ENCODE data around the gene BEND5. TPM values are rescaled to one million over a fixed set of nuclear protein-coding genes. Genes with fewer than 3 reads are reported as not detected.

Gene BEND5
- total and polyA plus RNA-seq, 10 of the 15 experiments (the other 5 are each of a cell fraction or from before 2014, with no cell fraction given): 0.26 TPM; not detected in 9

DNA sequence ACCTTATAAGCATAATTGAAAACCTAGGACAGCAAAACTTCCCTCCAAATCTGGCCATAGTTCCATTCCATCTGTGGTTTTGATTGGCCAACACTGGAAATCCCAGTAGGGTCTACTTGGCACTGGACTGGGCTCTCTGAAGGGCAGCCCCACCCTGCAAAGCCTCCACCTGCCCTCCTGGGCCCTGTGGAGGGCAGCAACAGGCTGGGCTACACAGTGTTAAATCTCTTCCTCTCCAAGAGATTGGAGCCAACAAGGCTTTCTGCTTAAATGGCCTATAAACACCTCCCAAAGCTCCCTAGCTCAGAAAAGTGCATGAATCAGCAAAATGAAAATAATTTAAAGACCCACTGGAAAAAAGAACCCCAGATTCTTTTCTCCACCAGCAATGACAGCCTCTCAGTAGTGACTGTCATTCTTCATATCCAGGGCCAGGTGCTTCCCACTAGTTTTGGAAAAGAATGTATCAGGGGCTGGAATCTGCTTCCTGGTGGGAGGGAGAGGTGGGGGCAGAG, 58.5 kb downstream of the BEND5 start:
- no TSS peak for BruUV-seq (replicated peaks)
- in situ Hi-C loops (cut with MboI) (no loop called here), intact Hi-C loops (cut with micrococcal nuclease; ENCODE audit: unreplicated experiment) (no loop called here)
- H3K9me3 ChIP-seq (replicated peaks; ENCODE audit: control insufficient read depth, insufficient read depth, low read length): no peaks in the 10 kb centered on the region
- ATAC-seq: no peak
- FAIRE-seq: no peak
- SMC1A ChIA-PET (ENCODE audit: uncharacterized antibody, unreplicated experiment): no interaction called here
- no peak overlapping the region for H3K4me3 ChIP-seq
- CTCF ChIA-PET: interaction anchor here (1.7 kb wide), 1 partner anchor 22 kb away, joined by 4 read pairs; no protein-coding TSS in a partner anchor
- no peaks in the 10 kb centered on the region; the same call in 1 of the 2 replicates for H4K20me1 ChIP-seq (ENCODE audit: control insufficient read depth, insufficient read depth)
- TF ChIP-seq NFXL1 (IDR thresholded peaks at IDR 0.05; ENCODE audit: borderline replicate concordance) (no peak), RAD21 (IDR thresholded peaks at IDR 0.05; ENCODE audit: insufficient read depth, low read depth, low read length) (0 out of 2 replicates have a peak, but pooled peaks have one; percentile 27)
- H3K27ac ChIP-seq (ENCODE audit: control insufficient read depth, insufficient read depth): no peak overlapping the region
- H3K9ac ChIP-seq (ENCODE audit: control insufficient read depth, insufficient read depth, low read length): no peak overlapping the region
- no peaks in the 10 kb centered on the region for H3K4me1 ChIP-seq (ENCODE audit: control insufficient read depth, insufficient read depth, low read length)
- no peaks in the 10 kb centered on the region for H3K79me2 ChIP-seq (ENCODE audit: control insufficient read depth, insufficient read depth, low read length)
- no peak overlapping the region for H2AFZ ChIP-seq (ENCODE audit: control insufficient read depth, low read depth, low read length)
- RAD21 ChIA-PET (ENCODE audit: unreplicated experiment): no interaction called here
- POLR2A ChIA-PET: no interaction called here
- no peaks in the 10 kb centered on the region; a peak in 1 of 4 replicates for H3K27me3 ChIP-seq (replicated peaks in 1 of 2; ENCODE audit: control insufficient read depth in 2 of 2, insufficient read depth in 2 of 2, low read length in 1 of 2)
- DNase-seq (ENCODE audit: low read depth, low spot score): no peak
- H3K36me3 ChIP-seq (ENCODE audit: control insufficient read depth in 2 of 2, insufficient read depth in 2 of 2, low read length in 1 of 2): no peaks in the 10 kb centered on the region
- no peak overlapping the region for H3K4me2 ChIP-seq (ENCODE audit: control insufficient read depth, insufficient read depth)

DNA sequence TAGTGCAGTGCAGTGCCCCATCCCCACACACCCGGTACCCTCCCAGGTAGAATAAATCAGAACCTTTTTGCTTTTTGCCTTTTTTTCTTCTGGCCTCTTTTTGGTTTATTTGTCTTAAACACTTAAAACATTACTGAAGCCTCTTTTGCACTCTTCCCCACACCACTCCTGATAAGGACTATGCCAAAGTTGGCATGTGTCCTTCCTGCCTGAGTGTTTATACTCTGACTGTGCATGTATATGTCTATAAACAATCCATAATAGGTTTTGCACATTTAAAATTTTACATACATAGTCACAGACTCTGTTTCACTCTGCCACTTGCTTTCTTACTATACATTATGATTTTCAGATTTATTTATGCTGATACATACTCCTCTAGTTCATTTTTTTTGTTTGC, 59.6 kb downstream of the BEND5 start:
- WGBS (ENCODE audit: insufficient coverage, insufficient replicate concordance, low lambda C conversion rate, missing lambda C conversion rate): 45% methylated on average over 1 of the region's 1 CpG
- no peaks in the 10 kb centered on the region for H3K4me1 ChIP-seq (ENCODE audit: control insufficient read depth, insufficient read depth, low read length)
- H3K4me2 ChIP-seq (ENCODE audit: control insufficient read depth, insufficient read depth): no peak overlapping the region
- RAD21 ChIA-PET (ENCODE audit: unreplicated experiment): no interaction called here
- in situ Hi-C loops (cut with MboI) (no loop called here), intact Hi-C loops (cut with micrococcal nuclease; ENCODE audit: unreplicated experiment) (no loop called here)
- H2AFZ ChIP-seq (ENCODE audit: control insufficient read depth, low read depth, low read length): no peak overlapping the region
- no peak overlapping the region for H3K4me3 ChIP-seq
- no peak for TF ChIP-seq HDAC6 (IDR thresholded peaks at IDR 0.05; ENCODE audit: unreplicated experiment)
- no peak for TF ChIP-seq MEF2A (IDR thresholded peaks at IDR 0.05; ENCODE audit: insufficient read depth, low read depth, low read length)
- no peak for TF ChIP-seq NR2F1 (conservative IDR thresholded peaks at IDR 0.05)
- no peak for TF ChIP-seq CBX3 (IDR thresholded peaks at IDR 0.05; ENCODE audit: borderline replicate concordance, low read depth)
- TF ChIP-seq, protein P1, sequence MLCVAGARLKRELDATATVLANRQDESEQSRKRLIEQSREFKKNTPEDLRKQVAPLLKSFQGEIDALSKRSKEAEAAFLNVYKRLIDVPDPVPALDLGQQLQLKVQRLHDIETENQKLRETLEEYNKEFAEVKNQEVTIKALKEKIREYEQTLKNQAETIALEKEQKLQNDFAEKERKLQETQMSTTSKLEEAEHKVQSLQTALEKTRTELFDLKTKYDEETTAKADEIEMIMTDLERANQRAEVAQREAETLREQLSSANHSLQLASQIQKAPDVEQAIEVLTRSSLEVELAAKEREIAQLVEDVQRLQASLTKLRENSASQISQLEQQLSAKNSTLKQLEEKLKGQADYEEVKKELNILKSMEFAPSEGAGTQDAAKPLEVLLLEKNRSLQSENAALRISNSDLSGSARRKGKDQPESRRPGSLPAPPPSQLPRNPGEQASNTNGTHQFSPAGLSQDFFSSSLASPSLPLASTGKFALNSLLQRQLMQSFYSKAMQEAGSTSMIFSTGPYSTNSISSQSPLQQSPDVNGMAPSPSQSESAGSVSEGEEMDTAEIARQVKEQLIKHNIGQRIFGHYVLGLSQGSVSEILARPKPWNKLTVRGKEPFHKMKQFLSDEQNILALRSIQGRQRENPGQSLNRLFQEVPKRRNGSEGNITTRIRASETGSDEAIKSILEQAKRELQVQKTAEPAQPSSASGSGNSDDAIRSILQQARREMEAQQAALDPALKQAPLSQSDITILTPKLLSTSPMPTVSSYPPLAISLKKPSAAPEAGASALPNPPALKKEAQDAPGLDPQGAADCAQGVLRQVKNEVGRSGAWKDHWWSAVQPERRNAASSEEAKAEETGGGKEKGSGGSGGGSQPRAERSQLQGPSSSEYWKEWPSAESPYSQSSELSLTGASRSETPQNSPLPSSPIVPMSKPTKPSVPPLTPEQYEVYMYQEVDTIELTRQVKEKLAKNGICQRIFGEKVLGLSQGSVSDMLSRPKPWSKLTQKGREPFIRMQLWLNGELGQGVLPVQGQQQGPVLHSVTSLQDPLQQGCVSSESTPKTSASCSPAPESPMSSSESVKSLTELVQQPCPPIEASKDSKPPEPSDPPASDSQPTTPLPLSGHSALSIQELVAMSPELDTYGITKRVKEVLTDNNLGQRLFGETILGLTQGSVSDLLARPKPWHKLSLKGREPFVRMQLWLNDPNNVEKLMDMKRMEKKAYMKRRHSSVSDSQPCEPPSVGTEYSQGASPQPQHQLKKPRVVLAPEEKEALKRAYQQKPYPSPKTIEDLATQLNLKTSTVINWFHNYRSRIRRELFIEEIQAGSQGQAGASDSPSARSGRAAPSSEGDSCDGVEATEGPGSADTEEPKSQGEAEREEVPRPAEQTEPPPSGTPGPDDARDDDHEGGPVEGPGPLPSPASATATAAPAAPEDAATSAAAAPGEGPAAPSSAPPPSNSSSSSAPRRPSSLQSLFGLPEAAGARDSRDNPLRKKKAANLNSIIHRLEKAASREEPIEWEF (IDR thresholded peaks at IDR 0.05; ENCODE audit: insufficient replicate concordance, low read depth, low read length): no peak
- no peak for TF ChIP-seq RB1 (IDR thresholded peaks at IDR 0.05; ENCODE audit: borderline replicate concordance)
- no peak overlapping the region for H3K9ac ChIP-seq (ENCODE audit: control insufficient read depth, insufficient read depth, low read length)
- CTCF ChIA-PET: no interaction called here
- DNase-seq (ENCODE audit: low read depth, low spot score): no peak
- POLR2A ChIA-PET: no interaction called here
- no peak for ATAC-seq
- SMC1A ChIA-PET (ENCODE audit: uncharacterized antibody, unreplicated experiment): no interaction called here
- no peak overlapping the region for H3K27ac ChIP-seq (ENCODE audit: control insufficient read depth, insufficient read depth)
- no peaks in the 10 kb centered on the region; a peak in 1 of 4 replicates for H3K27me3 ChIP-seq (replicated peaks in 1 of 2; ENCODE audit: control insufficient read depth in 2 of 2, insufficient read depth in 2 of 2, low read length in 1 of 2)
- no peak for FAIRE-seq
- no peaks in the 10 kb centered on the region for H3K9me3 ChIP-seq (replicated peaks; ENCODE audit: control insufficient read depth, insufficient read depth, low read length)
- no peaks in the 10 kb centered on the region; the same call in 1 of the 2 replicates for H4K20me1 ChIP-seq (ENCODE audit: control insufficient read depth, insufficient read depth)
- BruUV-seq (replicated peaks): no TSS peak
- H3K79me2 ChIP-seq (ENCODE audit: control insufficient read depth, insufficient read depth, low read length): no peaks in the 10 kb centered on the region
- H3K36me3 ChIP-seq (ENCODE audit: control insufficient read depth in 2 of 2, insufficient read depth in 2 of 2, low read length in 1 of 2): no peaks in the 10 kb centered on the region

Measured in GM12878 (cell line).